Neuron (in vitro differentiated cells): ENCODE data around the gene SS18L1.

ENCODE experiments used
- H2AFZ ChIP-seq: one replicate; pipeline ENCODE4 v1.6.1; 2013; ENCODE audit warnings: low read depth, mild to moderate bottlenecking, inconsistent platforms, low read length, moderate library complexity
- H3K27me3 ChIP-seq: one replicate; pipeline ENCODE4 v1.6.1; 2013; ENCODE audit warnings: low read length; ENCODE audit not compliant: insufficient read depth
- H3K36me3 ChIP-seq: one replicate; pipeline ENCODE4 v1.6.1; 2013; ENCODE audit warnings: low read length; ENCODE audit not compliant: insufficient read depth
- H3K4me1 ChIP-seq: one replicate; pipeline ENCODE4 v1.6.1; 2013; ENCODE audit warnings: low read length; ENCODE audit not compliant: insufficient read depth
- H3K4me3 ChIP-seq: 2 replicates; pipeline ENCODE4 v1.5.1; 2013; ENCODE audit warnings: mild to moderate bottlenecking, low read length, moderate library complexity
- H3K9me3 ChIP-seq: one replicate; pipeline ENCODE4 v1.6.1; 2013; ENCODE audit warnings: low read length

Gene SS18L1

GRCh38 chr20:62178316-62179161 lies 35.0 kb downstream of the SS18L1 start:
- H3K4me3 ChIP-seq = no peak overlapping the region
- peaks cover 11% of the 10 kb centered on the region for H3K4me1 ChIP-seq
- H3K9me3 ChIP-seq = no peaks in the 10 kb centered on the region
- no peaks in the 10 kb centered on the region for H3K27me3 ChIP-seq
- H2AFZ ChIP-seq = no peak overlapping the region
- H3K36me3 ChIP-seq = peaks cover 48% of the 10 kb centered on the region

GRCh38 chr20:62179162-62179504 lies 35.6 kb downstream of the SS18L1 start:
- peaks cover 43% of the 10 kb centered on the region for H3K36me3 ChIP-seq
- no peaks in the 10 kb centered on the region for H3K9me3 ChIP-seq
- H3K4me3 ChIP-seq = no peak overlapping the region
- H2AFZ ChIP-seq = no peak overlapping the region
- no peaks in the 10 kb centered on the region for H3K27me3 ChIP-seq
- peaks cover 15% of the 10 kb centered on the region for H3K4me1 ChIP-seq

DNA sequence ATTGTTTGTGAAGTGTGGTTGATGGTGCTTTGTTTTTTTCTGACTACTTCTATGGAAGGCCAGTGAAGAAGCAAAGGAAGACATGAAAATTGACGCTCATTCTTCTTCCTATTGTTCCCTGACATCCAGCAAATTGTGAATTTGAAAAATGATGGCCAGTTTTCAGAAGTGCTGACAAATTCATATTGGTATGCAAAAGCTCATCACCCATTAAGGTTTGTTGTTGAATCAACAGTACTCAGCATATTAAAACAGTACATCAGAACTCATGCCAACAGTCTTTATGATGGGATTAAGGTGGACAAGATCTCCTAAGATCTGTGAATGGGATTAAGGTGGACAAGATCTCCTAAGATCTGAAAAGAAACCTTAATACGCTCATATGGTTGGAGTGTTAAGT lies 38.2 kb downstream of the SS18L1 start:
- Histone ChIP-seq H3K36me3 (peaks cover 19% of the 10 kb centered on the region), H3K4me3 (peak overlapping the region; percentile 92)

DNA sequence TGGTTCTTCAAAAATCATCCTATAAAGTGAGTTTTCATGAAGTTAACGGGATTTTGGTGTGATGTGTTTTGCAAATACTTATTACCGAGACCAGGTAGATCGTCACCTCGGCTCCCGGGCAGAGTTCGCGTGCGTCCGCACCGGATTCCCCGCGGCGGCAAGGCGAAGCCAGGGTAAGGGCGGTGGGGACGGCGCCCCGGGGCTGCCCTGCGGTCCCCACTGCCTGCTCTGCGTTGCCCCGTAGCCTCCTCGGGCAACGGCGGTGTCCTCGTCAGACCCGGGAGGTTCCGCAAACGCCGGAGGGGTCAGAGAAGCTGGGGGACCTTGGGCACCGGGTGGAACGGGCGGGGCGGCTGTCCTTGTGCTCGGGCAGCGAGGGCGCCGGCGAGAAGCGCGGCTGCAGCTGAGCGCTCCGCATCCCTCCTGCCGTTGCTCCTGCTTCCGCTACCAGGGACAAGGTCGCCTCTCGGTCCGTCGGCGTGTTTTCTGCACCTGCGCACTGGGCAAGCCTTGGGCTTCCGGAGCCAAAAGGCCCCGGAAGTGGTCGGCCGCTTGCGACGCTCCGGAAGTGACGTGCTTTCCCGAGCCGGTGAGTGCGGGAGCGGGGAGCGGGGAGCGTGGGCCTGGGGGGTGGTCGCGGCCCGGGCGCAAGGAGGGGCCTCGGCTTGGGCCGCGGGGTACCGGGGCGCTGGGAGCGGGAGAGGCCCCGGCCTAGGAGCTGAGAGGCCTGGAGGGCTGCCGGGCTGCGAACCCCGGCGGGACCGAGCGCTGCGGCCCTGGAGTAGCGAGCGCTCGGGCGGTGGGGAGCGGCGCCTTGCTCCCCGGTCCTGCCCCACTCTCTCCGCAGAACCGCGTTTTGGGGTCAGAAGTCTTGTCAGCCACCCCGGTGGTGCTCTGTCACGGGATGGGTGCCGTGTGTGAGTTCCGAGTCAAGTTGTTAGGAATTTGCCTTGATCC lies 39.2 kb downstream of the SS18L1 start, which contains the start of gene MTG2:
Gene MTG2 (plus strand): TSS at position 560 of the 957 bp plus-strand sequence. CDS start 10,393 bp downstream, outside the sequence.
- Histone ChIP-seq H3K36me3 (peaks cover 11% of the 10 kb centered on the region), H3K4me3 (peak within 1 kb of the TSS; percentile 92), H3K4me1 (peaks cover 15% of the 10 kb centered on the region), H3K27me3 (no peaks in the 10 kb centered on the region), H2AFZ (peak within 1 kb of the TSS; percentile 57), H3K9me3 (no peaks in the 10 kb centered on the region)

More for the DNA sequence above, 38.2 kb downstream of the SS18L1 start:
- H2AFZ ChIP-seq = no peak overlapping the region
- peaks cover 15% of the 10 kb centered on the region for H3K4me1 ChIP-seq
- no peaks in the 10 kb centered on the region for H3K9me3 ChIP-seq
- H3K27me3 ChIP-seq = no peaks in the 10 kb centered on the region

DNA sequence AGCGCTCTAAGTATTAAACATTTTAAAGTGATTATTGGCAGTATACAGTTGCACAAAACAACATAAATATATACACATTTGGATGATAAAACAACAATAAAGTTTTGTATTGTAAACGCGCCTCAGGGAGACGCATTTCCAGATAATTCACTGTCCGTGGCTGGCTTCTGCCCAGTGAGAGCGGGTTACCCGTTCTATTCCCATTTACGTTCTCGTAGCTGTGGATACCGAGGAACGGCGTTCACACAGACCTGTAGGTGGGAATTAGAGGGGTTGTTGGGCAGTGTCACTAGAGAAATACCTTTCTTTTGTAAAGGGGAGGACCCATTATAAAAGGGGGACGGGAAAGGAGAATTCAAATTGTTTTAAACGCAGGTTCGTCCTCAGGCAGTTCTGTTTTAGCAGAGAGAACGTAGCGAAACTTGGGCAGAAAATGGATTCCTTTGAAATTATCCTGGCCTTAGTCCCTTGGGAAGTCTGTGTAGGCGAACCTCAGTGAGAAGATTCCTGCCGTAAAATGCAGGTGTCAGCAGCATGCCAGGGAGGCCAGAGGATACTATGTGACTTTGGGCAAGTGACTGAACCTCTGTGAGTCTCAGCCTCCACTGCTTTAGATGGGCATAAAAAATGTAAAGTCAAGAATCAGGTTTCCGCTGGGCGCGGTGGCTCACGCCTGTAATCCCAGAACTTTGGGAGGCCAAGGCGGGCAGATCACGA lies 40.0 kb downstream of the SS18L1 start:
- H2AFZ ChIP-seq = peak overlapping the region; percentile 57
- peaks cover 15% of the 10 kb centered on the region for H3K4me1 ChIP-seq
- H3K4me3 ChIP-seq = peak overlapping the region; percentile 92
- H3K27me3 ChIP-seq = no peaks in the 10 kb centered on the region
- H3K36me3 ChIP-seq = peaks cover 11% of the 10 kb centered on the region
- H3K9me3 ChIP-seq = no peaks in the 10 kb centered on the region

GRCh38 chr20:62186096-62186426 lies 42.5 kb downstream of the SS18L1 start:
- H3K4me1 ChIP-seq = peaks cover 15% of the 10 kb centered on the region
- H2AFZ ChIP-seq = no peak overlapping the region
- peaks cover 7% of the 10 kb centered on the region for H3K36me3 ChIP-seq

GRCh38 chr20:62186887-62187866 lies 43.6 kb downstream of the SS18L1 start:
- Histone ChIP-seq H3K4me1 (peaks cover 8% of the 10 kb centered on the region), H3K9me3 (no peaks in the 10 kb centered on the region)

More at GRCh38 chr20:62186096-62186426, 42.5 kb downstream of the SS18L1 start:
- no peak overlapping the region for H3K4me3 ChIP-seq
- no peaks in the 10 kb centered on the region for H3K27me3 ChIP-seq
- no peaks in the 10 kb centered on the region for H3K9me3 ChIP-seq

DNA sequence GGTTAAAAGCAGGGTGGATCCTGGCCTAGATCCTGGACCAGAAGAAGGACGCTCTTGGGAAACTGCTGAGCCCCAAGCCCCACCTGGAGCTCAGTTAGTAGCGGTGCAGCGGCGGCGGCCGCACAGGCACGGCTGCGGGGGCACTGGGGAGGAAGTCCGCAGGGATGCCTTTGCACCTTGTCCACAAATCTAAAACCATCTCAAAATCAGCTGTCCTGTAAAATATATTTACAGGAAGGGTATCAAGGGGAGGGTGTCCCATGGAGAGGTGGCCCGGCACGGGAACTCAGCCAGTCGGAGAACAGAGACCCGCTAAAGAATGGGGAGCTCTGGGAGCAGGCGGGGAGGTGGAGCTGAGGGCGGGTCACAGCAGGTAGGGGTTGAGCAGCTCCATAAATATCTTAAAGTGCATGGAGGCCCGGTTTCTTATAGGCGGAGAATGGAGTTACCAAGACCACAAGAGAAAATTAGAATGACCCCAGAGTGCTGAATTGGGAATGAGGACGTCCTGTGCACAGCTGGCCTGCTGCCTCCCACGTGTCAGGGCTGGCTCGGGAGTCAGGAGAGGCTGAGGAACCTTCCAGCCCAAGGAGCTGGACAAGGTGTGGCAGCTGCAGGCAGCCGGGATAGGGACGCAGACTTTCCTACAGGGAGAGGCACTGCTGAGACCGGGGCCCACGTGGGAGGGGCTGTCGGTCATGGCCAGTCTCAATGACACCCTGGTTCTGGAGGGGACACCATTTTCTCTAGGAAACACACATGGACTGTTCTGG lies 47.3 kb downstream of the SS18L1 start:
- no peaks in the 10 kb centered on the region for H3K4me1 ChIP-seq
- no peaks in the 10 kb centered on the region for H3K9me3 ChIP-seq
- H2AFZ ChIP-seq = no peak overlapping the region
- H3K4me3 ChIP-seq = no peak overlapping the region
- peaks cover 11% of the 10 kb centered on the region for H3K36me3 ChIP-seq
- H3K27me3 ChIP-seq = no peaks in the 10 kb centered on the region

More at GRCh38 chr20:62186887-62187866, 43.6 kb downstream of the SS18L1 start:
- Histone ChIP-seq H2AFZ (no peak overlapping the region), H3K27me3 (no peaks in the 10 kb centered on the region), H3K4me3 (no peak overlapping the region), H3K36me3 (peaks cover 5% of the 10 kb centered on the region)

DNA sequence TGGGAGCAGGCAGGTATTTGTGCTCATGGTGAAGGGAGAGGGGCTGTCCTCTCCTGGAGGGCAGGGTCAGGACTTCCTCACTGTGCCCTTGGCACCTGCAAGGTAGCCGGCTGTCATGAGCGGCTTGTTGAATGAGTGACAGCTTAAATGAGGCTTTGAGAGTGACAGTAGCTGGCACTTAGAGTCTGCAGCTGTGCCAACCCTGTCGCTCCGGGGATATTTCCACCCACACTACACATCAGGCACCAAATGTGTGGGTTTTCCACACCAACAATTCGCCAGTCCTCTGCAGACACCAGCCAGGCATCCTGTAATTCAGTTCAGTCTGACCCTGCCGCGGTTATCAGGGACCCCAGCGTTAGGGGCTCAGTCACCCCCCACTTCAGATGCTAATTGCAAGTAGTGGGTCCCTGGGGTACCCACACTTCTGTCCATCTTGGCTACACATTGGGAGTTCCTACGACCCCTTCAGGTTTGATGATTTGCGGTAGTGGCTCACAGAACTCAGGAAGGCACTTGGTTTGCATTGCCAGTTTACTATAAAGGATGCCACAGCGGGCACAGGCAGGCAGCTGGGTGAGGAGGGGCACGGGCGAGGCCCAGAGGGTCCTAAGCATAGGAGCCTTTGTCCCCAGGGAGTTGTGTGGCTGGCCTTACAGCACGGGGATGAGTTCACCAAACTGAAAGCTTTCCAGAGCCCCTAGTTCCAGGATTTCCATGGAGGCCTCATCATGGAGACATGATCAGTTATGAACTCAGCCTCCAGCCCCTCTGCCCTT lies 48.4 kb downstream of the SS18L1 start:
- peaks cover 14% of the 10 kb centered on the region for H3K36me3 ChIP-seq
- no peaks in the 10 kb centered on the region for H3K9me3 ChIP-seq
- no peaks in the 10 kb centered on the region for H3K27me3 ChIP-seq
- H3K4me3 ChIP-seq = no peak overlapping the region
- no peaks in the 10 kb centered on the region for H3K4me1 ChIP-seq
- H2AFZ ChIP-seq = no peak overlapping the region

DNA sequence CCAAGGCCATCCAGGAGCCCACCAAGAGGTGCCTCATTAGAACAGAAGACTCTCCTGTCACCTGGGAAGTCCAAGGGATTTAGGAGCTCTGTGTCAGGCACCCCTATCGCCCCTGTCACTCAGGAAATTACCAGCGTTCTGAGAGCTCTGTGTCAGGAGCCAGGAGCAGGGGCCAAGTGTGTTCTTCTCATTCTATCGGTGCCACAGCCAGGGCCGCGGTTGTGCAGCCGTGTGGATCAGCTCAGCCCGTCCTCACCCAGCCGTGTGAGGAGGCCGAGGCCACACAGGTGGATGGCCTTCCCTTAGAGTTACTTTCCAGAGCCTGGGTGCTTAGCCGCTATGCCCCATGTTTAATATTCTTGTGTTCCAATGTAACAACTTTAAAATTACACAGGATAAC lies 49.1 kb downstream of the SS18L1 start:
- H3K27me3 ChIP-seq = no peaks in the 10 kb centered on the region
- H3K4me1 ChIP-seq = no peaks in the 10 kb centered on the region
- H3K36me3 ChIP-seq = peaks cover 17% of the 10 kb centered on the region
- no peak overlapping the region for H3K4me3 ChIP-seq
- no peak overlapping the region for H2AFZ ChIP-seq
- no peaks in the 10 kb centered on the region for H3K9me3 ChIP-seq
